Suprapubic skin (tissue), 3 donors: ENCODE measurements around the gene CD8A.

Experiments
- CTCF ChIP-seq, 2 donors: fragments of 200-600 bp in 1 of 2; fragments of 450-650 bp in 1 of 2; sonication (generic) in 1 of 2; IDR thresholded peaks; one replicate each; pipeline ENCODE4 v1.5.1; 2016 to 2019; ENCODE audit warnings: antibody characterized with exemption in 2 of 2, mild to moderate bottlenecking in 1 of 2, moderate library complexity in 1 of 2
- EP300 ChIP-seq: sonication (generic); formaldehyde crosslinking; IDR thresholded peaks from one replicate; pipeline ENCODE4 v1.6.1; 2017; ENCODE audit warnings: antibody characterized with exemption

- TF ChIP-seq CTCF (IDR thresholded peaks at IDR 0.05) = no peak
- no peak for TF ChIP-seq EP300
Measured at GRCh38 chr2:86818114-86818801, 27.5 kb upstream of the CD8A start.
